Keratinocyte (primary cell): Measurements from ENCODE around the gene CPEB1.
"Not testable (repeated sequence)": the region's sequence is repeated elsewhere in the genome, so short reads cannot be mapped to it uniquely, and the experiment has no call there.

Source experiments
- CTCF ChIP-seq, 3 experiments: IDR thresholded peaks in 1 of 3; conservative IDR thresholded peaks in 1 of 3; optimal IDR thresholded peaks in 1 of 3; 2 replicates in 2 of 3; 3 replicates in 1 of 3; pipeline versions ENCODE3 to v1.5.1; 2011; ENCODE audit warnings: low read length in 3 of 3, mild to moderate bottlenecking in 3 of 3, moderate library complexity in 2 of 3, control low read depth in 1 of 3, inconsistent platforms in 1 of 3; ENCODE audit not compliant: insufficient read depth in 2 of 3; ENCODE audit errors: extremely low read depth in 1 of 3
- EZH2 ChIP-seq: IDR thresholded peaks from one replicate; pipeline ENCODE4 v1.6.1; 2012; ENCODE audit warnings: inconsistent platforms, mild to moderate bottlenecking, low read length, moderate library complexity

- not testable (repeated sequence) for TF ChIP-seq CTCF (optimal IDR thresholded peaks at IDR 0.05 in 1 of 3, IDR thresholded peaks at IDR 0.05 in 1 of 3, conservative IDR thresholded peaks at IDR 0.05 in 1 of 3; ENCODE audit: extremely low read depth in 1 of 3, insufficient read depth in 2 of 3, low read length in 3 of 3); EZH2
Measured at GRCh38 chr15:82644967-82645852, 2.0 kb downstream of the CPEB1 start.
